ENCODE results near the gene MYRIP. TPM values are rescaled to one million over a fixed set of nuclear protein-coding genes. Genes with fewer than 3 reads are reported as not detected.

The MYRIP gene
- polyA plus RNA-seq, 1 experiment, result not detected

DNA sequence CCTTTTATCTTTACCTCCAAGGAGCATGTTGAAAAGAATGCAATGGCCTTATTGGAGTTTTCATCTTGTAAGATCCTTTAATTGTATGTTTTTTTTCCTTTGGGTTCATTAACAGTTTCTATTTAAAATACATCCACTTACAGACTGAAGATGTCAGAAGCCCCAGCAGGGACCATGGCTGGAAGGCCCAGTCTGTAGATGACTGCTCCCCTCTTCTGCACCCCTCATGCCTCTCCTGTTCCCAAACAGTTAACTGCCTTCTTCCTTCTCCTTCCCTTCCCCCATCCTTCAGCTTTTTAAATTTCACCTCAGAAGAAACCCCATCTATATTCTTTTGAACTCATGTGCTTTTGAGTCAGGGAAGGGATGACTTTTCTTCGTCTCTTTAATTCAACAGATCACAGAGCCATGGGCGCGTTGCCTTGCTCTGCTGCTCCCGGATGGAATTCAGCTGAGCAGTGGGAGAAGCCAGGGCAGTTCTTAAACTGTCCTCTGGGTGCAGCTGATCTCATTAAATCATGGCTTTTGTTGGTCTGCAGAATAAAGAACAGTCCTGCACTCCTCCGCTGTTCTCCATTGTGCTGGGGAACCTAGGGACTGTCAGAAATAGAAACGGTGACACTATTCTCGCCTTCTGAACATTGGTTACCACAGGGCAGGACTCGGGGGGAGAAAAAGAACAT lies 428.6 kb downstream of the MYRIP start:
- Histone ChIP-seq H3K9me3 (ENCODE audit: control insufficient read depth, insufficient read depth, low read length) (no peaks in the 10 kb centered on the region), H3K27ac (ENCODE audit: low read depth, low read length) (no peak overlapping the region), H3K27me3 (ENCODE audit: control insufficient read depth, insufficient read depth, low read length) (no peaks in the 10 kb centered on the region), H3K4me3 (ENCODE audit: low read depth, low read length) (no peak overlapping the region)
- POLR2A ChIA-PET, result no interaction called here
- peak; percentile 36 for TF ChIP-seq CTCF (IDR thresholded peaks at IDR 0.05; ENCODE audit: low read depth, low read length)
- CTCF ChIA-PET, result interaction anchor here (0.7 to 1.2 kb wide), 2 partner anchors 71 to 80 kb away, joined by 3 to 4 read pairs; no protein-coding TSS in a partner anchor
- DNase-seq (ENCODE audit: low read depth, low spot score), result no peak

- Histone ChIP-seq H3K27ac (ENCODE audit: low read depth, low read length) (no peak overlapping the region), H3K27me3 (ENCODE audit: control insufficient read depth, insufficient read depth, low read length) (no peaks in the 10 kb centered on the region), H3K9me3 (ENCODE audit: control insufficient read depth, insufficient read depth, low read length) (no peaks in the 10 kb centered on the region), H3K4me3 (ENCODE audit: low read depth, low read length) (no peak overlapping the region)
- POLR2A ChIA-PET, result no interaction called here
- no peak for TF ChIP-seq CTCF (IDR thresholded peaks at IDR 0.05; ENCODE audit: low read depth, low read length)
- CTCF ChIA-PET, result interaction anchor here (1.2 kb wide), 1 partner anchor 62 kb away, joined by 3 read pairs; no protein-coding TSS in a partner anchor
- DNase-seq (ENCODE audit: low read depth, low spot score), result no peak
These were observed 431.5 kb downstream of the MYRIP start for GRCh38 chr3:40240921-40241320.

DNA sequence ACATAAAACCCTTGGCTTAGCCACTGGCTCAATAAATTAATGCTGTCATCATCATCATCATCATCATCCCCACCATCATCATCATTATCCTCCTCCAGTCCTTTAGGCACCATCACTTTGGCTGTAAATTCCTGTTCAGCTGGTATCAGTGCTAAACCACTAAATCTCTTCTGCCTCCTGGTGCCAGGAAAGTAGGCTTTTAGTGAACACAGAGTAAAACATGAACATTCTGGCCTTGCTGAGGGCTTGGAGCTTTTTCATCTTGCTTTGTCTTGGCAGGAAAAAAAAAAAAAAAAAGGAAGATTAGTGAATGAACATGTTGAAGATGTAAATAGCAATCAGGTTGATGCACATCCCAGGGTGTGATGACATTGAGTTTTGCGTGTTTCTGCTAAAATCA lies 432.8 kb downstream of the MYRIP start:
- Histone ChIP-seq H3K27me3 (ENCODE audit: control insufficient read depth, insufficient read depth, low read length) (no peaks in the 10 kb centered on the region), H3K27ac (ENCODE audit: low read depth, low read length) (no peak overlapping the region), H3K9me3 (ENCODE audit: control insufficient read depth, insufficient read depth, low read length) (no peaks in the 10 kb centered on the region), H3K4me3 (ENCODE audit: low read depth, low read length) (no peak overlapping the region)
- POLR2A ChIA-PET, result no interaction called here
- no peak for TF ChIP-seq CTCF (IDR thresholded peaks at IDR 0.05; ENCODE audit: low read depth, low read length)
- no peak for DNase-seq (ENCODE audit: low read depth, low spot score)
- CTCF ChIA-PET, result interaction anchor here (0.7 kb wide), 1 partner anchor 59 kb away, joined by 4 read pairs; no protein-coding TSS in a partner anchor

- DNase-seq (ENCODE audit: low read depth, low spot score), result no peak
- Histone ChIP-seq H3K9me3 (ENCODE audit: control insufficient read depth, insufficient read depth, low read length) (no peaks in the 10 kb centered on the region), H3K27me3 (ENCODE audit: control insufficient read depth, insufficient read depth, low read length) (no peaks in the 10 kb centered on the region), H3K4me3 (ENCODE audit: low read depth, low read length) (no peak overlapping the region), H3K27ac (ENCODE audit: low read depth, low read length) (no peak overlapping the region)
- ChIA-PET CTCF (interaction anchor here (0.7 to 1.1 kb wide), 3 partner anchors 51 to 58 kb away, joined by 4 to 7 read pairs (median 4); no protein-coding TSS in a partner anchor), POLR2A (no interaction called here)
- TF ChIP-seq CTCF (IDR thresholded peaks at IDR 0.05; ENCODE audit: low read depth, low read length), result no peak
These were observed 433.2 kb downstream of the MYRIP start for GRCh38 chr3:40242638-40243037.

GRCh38 chr3:40243056-40243455 lies 433.6 kb downstream of the MYRIP start:
- H3K4me3 ChIP-seq (ENCODE audit: low read depth, low read length), result no peak overlapping the region
- H3K27ac ChIP-seq (ENCODE audit: low read depth, low read length), result no peak overlapping the region
- TF ChIP-seq CTCF (IDR thresholded peaks at IDR 0.05; ENCODE audit: low read depth, low read length), result no peak
- H3K27me3 ChIP-seq (ENCODE audit: control insufficient read depth, insufficient read depth, low read length), result no peaks in the 10 kb centered on the region
- CTCF ChIA-PET, result interaction anchor here (0.7 to 1.1 kb wide), 2 partner anchors 51 to 54 kb away, joined by 4 to 7 read pairs; no protein-coding TSS in a partner anchor
- POLR2A ChIA-PET, result no interaction called here
- no peak for DNase-seq (ENCODE audit: low read depth, low spot score)
- no peaks in the 10 kb centered on the region for H3K9me3 ChIP-seq (ENCODE audit: control insufficient read depth, insufficient read depth, low read length)
